Cardiac fibroblast (primary cell): ENCODE data around the gene NFIB.

Source experiments
- DNase-seq, 2 donors: peaks; one replicate each; pipeline versions ENCODE4 v3.0.0 to v3.0.0-alpha.2; 2010; ENCODE audit warnings: low read depth in 2 of 2
- H3K4me3 ChIP-seq, 2 donors: replicated peaks in 1 of 2; 1 replicate in 1 of 2; 2 replicates in 1 of 2; pipeline ENCODE4 v1.5.1; 2011; ENCODE audit warnings: low read depth in 2 of 2, low read length in 2 of 2, mild to moderate bottlenecking in 2 of 2, moderate library complexity in 1 of 2
- TF ChIP-seq, protein P1 (sequence below): IDR thresholded peaks from one replicate; pipeline ENCODE4 v1.5.1; 2011; ENCODE audit warnings: low read depth, mild to moderate bottlenecking, low read length, inconsistent platforms

The NFIB gene

DNA sequence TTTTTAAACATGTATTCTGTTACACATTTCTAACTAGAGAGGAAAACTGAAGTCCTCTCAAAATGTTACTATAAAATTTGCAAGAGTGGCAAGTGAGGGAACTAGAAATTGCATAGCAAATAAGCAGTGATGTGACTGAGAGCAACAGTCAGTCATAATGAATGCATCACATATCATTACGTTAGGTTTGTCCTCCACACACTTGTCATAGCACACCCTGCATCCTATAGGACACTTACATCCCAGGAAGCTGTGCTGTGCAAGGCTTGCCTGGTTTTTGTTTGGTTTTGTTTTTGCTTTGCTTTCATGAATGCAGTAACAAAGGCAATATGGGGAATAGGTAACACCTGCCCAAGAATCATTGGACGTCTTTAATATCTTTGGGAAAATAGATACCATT is 10.8 kb downstream of the NFIB start:
- TF ChIP-seq, protein P1, sequence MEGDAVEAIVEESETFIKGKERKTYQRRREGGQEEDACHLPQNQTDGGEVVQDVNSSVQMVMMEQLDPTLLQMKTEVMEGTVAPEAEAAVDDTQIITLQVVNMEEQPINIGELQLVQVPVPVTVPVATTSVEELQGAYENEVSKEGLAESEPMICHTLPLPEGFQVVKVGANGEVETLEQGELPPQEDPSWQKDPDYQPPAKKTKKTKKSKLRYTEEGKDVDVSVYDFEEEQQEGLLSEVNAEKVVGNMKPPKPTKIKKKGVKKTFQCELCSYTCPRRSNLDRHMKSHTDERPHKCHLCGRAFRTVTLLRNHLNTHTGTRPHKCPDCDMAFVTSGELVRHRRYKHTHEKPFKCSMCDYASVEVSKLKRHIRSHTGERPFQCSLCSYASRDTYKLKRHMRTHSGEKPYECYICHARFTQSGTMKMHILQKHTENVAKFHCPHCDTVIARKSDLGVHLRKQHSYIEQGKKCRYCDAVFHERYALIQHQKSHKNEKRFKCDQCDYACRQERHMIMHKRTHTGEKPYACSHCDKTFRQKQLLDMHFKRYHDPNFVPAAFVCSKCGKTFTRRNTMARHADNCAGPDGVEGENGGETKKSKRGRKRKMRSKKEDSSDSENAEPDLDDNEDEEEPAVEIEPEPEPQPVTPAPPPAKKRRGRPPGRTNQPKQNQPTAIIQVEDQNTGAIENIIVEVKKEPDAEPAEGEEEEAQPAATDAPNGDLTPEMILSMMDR, result no peak
- H3K4me3 ChIP-seq, result no peak overlapping the region
- DNase-seq, result no peak

DNA sequence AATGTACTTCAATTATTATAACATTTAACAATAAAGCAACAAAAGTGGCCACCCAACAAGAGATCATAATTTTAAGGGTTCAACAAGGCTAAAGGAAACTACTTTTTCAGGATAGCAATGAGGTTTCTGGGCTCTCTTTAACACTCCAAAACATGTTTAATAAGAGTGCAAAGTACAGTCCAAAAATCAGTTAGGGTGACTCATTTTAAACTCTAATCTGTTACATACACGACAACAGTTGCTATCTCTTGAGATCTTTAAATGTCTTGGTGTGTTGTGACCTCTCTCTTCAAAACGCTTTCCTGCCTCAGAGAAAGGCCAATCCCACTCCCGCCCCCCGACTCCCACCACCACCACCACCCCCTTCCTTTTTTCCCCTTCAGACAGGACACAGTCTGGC is 11.5 kb downstream of the NFIB start:
- no peak overlapping the region for H3K4me3 ChIP-seq
- TF ChIP-seq, protein P1, result no peak
- DNase-seq, result peak in 1 of 2 donors; percentile 26

DNA sequence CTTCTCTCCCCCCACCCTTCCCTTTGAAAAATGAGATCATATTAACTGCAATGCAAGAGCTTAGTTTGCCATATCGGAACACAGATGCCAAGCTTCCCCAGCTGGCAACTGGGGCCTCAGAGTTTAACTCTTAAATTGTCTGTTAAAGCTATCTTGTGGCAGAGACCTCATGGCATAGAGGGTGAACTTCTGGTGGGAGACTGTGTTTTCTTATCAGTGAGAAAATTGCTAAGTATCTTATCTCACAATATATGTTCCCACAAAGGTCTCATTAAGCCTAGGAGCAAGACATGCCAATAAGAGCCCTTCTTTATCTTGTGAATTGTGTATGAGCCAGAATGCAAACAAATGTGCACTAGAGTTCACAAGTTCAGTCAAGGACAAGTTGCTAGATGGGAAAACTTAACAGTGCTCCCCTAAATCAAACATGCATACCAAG is 12.3 kb downstream of the NFIB start:
- TF ChIP-seq, protein P1, result no peak
- no peak for DNase-seq

DNA sequence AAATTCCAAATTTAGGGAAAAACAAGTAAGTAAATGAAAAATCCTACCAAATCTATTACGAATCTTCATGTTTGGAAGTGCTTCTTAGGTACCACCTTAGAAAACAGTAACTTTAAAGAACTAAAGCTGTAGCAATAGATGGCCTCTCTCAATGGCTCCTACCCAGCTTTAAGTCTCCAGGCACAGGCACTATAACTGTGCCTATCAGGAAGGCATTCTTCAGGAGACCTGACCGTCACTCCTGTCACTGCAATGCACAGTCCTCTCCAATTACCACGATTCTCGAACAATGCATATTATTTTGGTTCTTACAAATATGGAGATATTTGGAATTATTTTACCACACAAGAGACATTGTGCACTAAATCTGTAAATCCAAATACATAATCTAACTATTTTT is 12.9 kb downstream of the NFIB start:
- TF ChIP-seq, protein P1, result no peak
- no peak for DNase-seq
- no peak overlapping the region for H3K4me3 ChIP-seq

More for the DNA sequence above, 12.3 kb downstream of the NFIB start:
- H3K4me3 ChIP-seq, result no peak overlapping the region

DNA sequence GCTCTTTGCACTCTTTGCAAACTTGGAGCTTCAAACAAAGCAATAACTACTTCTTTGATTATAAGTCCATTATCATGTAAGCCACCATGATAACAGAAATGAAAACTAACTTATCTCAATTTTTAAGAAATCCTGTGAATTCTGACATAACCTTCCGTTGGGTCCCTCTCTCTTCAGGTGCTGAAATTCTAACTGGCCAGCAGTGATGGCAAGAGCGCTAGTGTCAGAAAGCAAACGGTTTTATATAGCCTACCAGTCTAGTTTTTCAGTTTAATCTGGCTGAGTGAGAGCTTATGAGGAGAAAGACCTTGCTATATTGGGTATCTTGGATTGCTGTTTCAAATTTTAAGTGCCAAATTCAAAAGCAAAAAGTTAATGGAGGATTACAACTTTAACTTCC is 13.4 kb downstream of the NFIB start:
- TF ChIP-seq, protein P1, result no peak
- no peak for DNase-seq
- H3K4me3 ChIP-seq, result no peak overlapping the region

DNA sequence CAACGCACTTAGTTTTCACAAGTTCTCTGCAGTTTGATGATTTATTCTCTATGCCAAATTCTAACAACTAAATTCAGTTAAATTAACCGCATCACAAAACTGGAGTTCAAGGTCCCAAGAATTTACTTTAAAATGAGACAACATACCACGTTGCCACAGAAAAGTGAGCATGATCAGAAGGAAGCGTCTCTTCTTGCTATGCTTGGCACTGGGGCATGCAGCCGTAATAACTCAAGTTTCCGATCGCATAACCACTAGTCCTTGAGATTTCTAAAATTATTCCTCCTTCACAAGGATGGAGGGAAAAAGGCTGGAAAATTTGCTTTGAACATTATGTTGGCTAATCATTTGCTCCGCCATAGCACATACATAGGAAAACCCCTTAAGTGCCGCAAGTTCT is 13.9 kb downstream of the NFIB start:
- TF ChIP-seq, protein P1, result no peak
- DNase-seq, result no peak
- H3K4me3 ChIP-seq, result no peak overlapping the region

DNA sequence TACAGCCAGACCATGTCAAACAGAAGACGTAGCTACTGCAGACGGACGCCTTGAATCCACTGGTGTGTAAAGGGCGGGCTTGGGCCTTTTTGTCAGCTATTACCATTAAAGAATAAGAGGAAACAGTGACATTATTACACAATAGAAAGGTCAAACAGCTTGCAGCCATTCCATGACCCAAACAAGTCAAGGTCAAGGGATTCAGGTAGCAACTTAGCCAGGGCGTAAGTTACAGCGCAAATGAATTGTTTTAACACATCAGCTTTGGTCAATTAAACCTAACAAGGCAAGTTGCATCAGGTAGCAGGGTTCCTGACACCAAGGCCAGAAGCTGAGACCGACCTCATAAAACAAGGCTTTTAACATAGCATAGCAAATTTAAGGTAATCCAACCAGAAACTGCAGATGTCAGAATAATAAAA is 15.3 kb downstream of the NFIB start:
- TF ChIP-seq, protein P1, result no peak
- no peak overlapping the region for H3K4me3 ChIP-seq
- DNase-seq, result no peak
